ENCODE results near the gene RIC8A.

DNA sequence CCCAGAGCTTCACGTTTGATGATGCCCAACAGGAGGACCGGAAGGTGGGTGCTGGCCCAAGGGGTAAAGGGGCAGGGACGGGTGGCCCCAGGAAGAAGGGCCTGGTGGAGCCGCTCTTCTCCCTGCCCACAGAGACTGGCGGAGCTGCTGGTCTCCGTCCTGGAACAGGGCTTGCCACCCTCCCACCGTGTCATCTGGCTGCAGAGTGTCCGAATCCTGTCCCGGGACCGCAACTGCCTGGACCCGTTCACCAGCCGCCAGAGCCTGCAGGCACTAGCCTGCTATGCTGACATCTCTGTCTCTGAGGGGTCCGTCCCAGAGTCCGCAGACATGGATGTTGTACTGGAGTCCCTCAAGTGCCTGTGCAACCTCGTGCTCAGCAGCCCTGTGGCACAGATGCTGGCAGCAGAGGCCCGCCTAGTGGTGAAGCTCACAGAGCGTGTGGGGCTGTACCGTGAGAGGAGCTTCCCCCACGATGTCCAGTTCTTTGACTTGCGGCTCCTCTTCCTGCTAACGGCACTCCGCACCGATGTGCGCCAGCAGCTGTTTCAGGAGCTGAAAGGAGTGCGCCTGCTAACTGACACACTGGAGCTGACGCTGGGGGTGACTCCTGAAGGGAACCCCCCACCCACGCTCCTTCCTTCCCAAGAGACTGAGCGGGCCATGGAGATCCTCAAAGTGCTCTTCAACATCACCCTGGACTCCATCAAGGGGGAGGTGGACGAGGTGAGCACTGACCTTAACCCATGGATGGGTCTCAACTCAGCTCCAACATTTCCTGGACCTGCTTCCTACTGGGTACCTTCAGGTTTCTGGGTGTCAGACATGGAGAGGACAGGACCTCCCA lies 2.0 kb downstream of the RIC8A start:
- TF ChIP-seq PAWR (CRISPR knock-in tag; IDR thresholded peaks at IDR 0.05; ENCODE audit: borderline replicate concordance) (no peak), NR2F1 (CRISPR knock-in tag; IDR thresholded peaks at IDR 0.05) (no peak), RELA (CRISPR knock-in tag; IDR thresholded peaks at IDR 0.05) (no peak), ZNF7 (CRISPR knock-in tag; IDR thresholded peaks at IDR 0.05) (no peak)
- TF ChIP-seq, protein P1, sequence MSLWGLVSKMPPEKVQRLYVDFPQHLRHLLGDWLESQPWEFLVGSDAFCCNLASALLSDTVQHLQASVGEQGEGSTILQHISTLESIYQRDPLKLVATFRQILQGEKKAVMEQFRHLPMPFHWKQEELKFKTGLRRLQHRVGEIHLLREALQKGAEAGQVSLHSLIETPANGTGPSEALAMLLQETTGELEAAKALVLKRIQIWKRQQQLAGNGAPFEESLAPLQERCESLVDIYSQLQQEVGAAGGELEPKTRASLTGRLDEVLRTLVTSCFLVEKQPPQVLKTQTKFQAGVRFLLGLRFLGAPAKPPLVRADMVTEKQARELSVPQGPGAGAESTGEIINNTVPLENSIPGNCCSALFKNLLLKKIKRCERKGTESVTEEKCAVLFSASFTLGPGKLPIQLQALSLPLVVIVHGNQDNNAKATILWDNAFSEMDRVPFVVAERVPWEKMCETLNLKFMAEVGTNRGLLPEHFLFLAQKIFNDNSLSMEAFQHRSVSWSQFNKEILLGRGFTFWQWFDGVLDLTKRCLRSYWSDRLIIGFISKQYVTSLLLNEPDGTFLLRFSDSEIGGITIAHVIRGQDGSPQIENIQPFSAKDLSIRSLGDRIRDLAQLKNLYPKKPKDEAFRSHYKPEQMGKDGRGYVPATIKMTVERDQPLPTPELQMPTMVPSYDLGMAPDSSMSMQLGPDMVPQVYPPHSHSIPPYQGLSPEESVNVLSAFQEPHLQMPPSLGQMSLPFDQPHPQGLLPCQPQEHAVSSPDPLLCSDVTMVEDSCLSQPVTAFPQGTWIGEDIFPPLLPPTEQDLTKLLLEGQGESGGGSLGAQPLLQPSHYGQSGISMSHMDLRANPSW (CRISPR knock-in tag; IDR thresholded peaks at IDR 0.05; ENCODE audit: borderline replicate concordance): no peak
- TF ChIP-seq, protein P2, sequence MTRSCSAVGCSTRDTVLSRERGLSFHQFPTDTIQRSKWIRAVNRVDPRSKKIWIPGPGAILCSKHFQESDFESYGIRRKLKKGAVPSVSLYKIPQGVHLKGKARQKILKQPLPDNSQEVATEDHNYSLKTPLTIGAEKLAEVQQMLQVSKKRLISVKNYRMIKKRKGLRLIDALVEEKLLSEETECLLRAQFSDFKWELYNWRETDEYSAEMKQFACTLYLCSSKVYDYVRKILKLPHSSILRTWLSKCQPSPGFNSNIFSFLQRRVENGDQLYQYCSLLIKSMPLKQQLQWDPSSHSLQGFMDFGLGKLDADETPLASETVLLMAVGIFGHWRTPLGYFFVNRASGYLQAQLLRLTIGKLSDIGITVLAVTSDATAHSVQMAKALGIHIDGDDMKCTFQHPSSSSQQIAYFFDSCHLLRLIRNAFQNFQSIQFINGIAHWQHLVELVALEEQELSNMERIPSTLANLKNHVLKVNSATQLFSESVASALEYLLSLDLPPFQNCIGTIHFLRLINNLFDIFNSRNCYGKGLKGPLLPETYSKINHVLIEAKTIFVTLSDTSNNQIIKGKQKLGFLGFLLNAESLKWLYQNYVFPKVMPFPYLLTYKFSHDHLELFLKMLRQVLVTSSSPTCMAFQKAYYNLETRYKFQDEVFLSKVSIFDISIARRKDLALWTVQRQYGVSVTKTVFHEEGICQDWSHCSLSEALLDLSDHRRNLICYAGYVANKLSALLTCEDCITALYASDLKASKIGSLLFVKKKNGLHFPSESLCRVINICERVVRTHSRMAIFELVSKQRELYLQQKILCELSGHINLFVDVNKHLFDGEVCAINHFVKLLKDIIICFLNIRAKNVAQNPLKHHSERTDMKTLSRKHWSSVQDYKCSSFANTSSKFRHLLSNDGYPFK (CRISPR knock-in tag; IDR thresholded peaks at IDR 0.05; ENCODE audit: borderline replicate concordance): no peak
- TF ChIP-seq, protein P3, sequence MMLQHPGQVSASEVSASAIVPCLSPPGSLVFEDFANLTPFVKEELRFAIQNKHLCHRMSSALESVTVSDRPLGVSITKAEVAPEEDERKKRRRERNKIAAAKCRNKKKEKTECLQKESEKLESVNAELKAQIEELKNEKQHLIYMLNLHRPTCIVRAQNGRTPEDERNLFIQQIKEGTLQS (CRISPR knock-in tag; IDR thresholded peaks at IDR 0.05): no peak
